B cell (primary cell): Measurements from ENCODE around the gene PLPP7. TPM values are rescaled to one million over a fixed set of nuclear protein-coding genes. Genes with fewer than 3 reads are reported as not detected.

Experiments used
- ATAC-seq: fragments of 200-7000 bp; cut with Tn5 transposase; one replicate; pipeline ENCODE4 v1.10.0; 2021; ENCODE audit warnings: low read depth, mild to moderate bottlenecking, moderate number of reproducible peaks, moderate library complexity
- CTCF ChIA-PET: fragments of 350-600 bp; sonication (Branson Sonifier 250); formaldehyde crosslinking; loops from one replicate; lab custom pipeline; 2021; ENCODE audit warnings: antibody characterized with exemption, inconsistent platforms; lab: Charles Lee
- POLR2A ChIA-PET: fragments of 350-600 bp; sonication (Branson Sonifier 250); formaldehyde crosslinking; loops from one replicate; lab custom pipeline; 2021; ENCODE audit warnings: antibody characterized with exemption; lab: Charles Lee
- DNase-seq: peaks from one replicate; pipeline ENCODE4 v3.0.0; 2013
- H2AFZ ChIP-seq: 2 replicates; pipeline ENCODE4 v1.6.1; 2012; ENCODE audit warnings: mild to moderate bottlenecking, low read depth, low read length; ENCODE audit not compliant: insufficient read depth, poor library complexity, severe bottlenecking
- H3K27ac ChIP-seq, 2 donors: 1 replicate in 1 of 2; 2 replicates in 1 of 2; pipeline ENCODE4 v1.5.1; 2012 to 2013; ENCODE audit warnings: low read length in 2 of 2, mild to moderate bottlenecking in 2 of 2, moderate library complexity in 1 of 2
- H3K27me3 ChIP-seq, 4 experiments: fragments of 200-600 bp in 1 of 4; sonication (generic) in 1 of 4; replicated peaks in 1 of 4; 1 replicate in 2 of 4; 2 replicates in 2 of 4; pipeline versions ENCODE4 v1.6.1 to v1.7.0; 2013 to 2016; ENCODE audit warnings: low read length in 3 of 4, mild to moderate bottlenecking in 2 of 4, mixed read lengths in 1 of 4, moderate library complexity in 1 of 4; ENCODE audit not compliant: insufficient read depth in 4 of 4, control insufficient read depth in 3 of 4; ENCODE audit errors: control extremely low read depth in 1 of 4
- H3K36me3 ChIP-seq, 2 experiments: replicated peaks in 1 of 2; 1 replicate in 1 of 2; 2 replicates in 1 of 2; pipeline versions ENCODE4 v1.6.1 to v1.7.1; 2013; ENCODE audit warnings: low read length in 1 of 2; ENCODE audit not compliant: insufficient read depth in 2 of 2, control insufficient read depth in 1 of 2; ENCODE audit errors: control extremely low read depth in 1 of 2, extremely low read depth in 1 of 2
- H3K4me1 ChIP-seq, 2 donors: fragments of 200-600 bp in 1 of 2; sonication (generic) in 1 of 2; 1 replicate in 1 of 2; 2 replicates in 1 of 2; pipeline versions ENCODE4 v1.5.1 to v1.6.1; 2013 to 2017; ENCODE audit warnings: low read length in 2 of 2; ENCODE audit not compliant: control insufficient read depth in 2 of 2, insufficient read depth in 2 of 2
- H3K4me2 ChIP-seq: replicated peaks from 2 replicates; pipeline ENCODE3; 2012; ENCODE audit warnings: mild to moderate bottlenecking, low read depth, low read length; ENCODE audit not compliant: poor library complexity, severe bottlenecking
- H3K4me3 ChIP-seq, 5 experiments: fragments of 200-600 bp in 1 of 5; sonication (generic) in 1 of 5; 1 replicate in 3 of 5; 2 replicates in 2 of 5; pipeline versions ENCODE4 v1.5.1 to v1.7.0; 2011 to 2016; ENCODE audit warnings: low read length in 4 of 5, mild to moderate bottlenecking in 4 of 5, low read depth in 2 of 5, control low read depth in 1 of 5, moderate library complexity in 1 of 5; ENCODE audit not compliant: insufficient read depth in 1 of 5; ENCODE audit errors: control extremely low read depth in 1 of 5, extremely low read depth in 1 of 5
- H3K79me2 ChIP-seq: fragments of 200-600 bp; sonication (generic); one replicate; pipeline ENCODE4 v1.6.0; 2016; ENCODE audit warnings: low read length; ENCODE audit not compliant: control insufficient read depth, insufficient read depth
- H3K9ac ChIP-seq: fragments of 200-600 bp; sonication (generic); 2 replicates; pipeline ENCODE4 v1.6.1; 2017; ENCODE audit warnings: mild to moderate bottlenecking, low read length, moderate library complexity
- H3K9me3 ChIP-seq, 3 donors: one replicate each; pipeline versions ENCODE4 v1.6.1 to v1.7.1; 2013; ENCODE audit warnings: low read length in 2 of 3; ENCODE audit not compliant: control insufficient read depth in 2 of 3, insufficient read depth in 1 of 3; ENCODE audit errors: control extremely low read depth in 1 of 3
- H4K20me1 ChIP-seq: 2 replicates; pipeline ENCODE4 v1.6.0; 2012; ENCODE audit warnings: mild to moderate bottlenecking, low read length; ENCODE audit not compliant: insufficient read depth, control insufficient read depth, poor library complexity, severe bottlenecking
- H3K27ac Mint-ChIP-seq: one replicate; pipeline ENCODE4 v1.8.0; 2021; ENCODE audit warnings: mixed read lengths
- H3K27me3 Mint-ChIP-seq: one replicate; pipeline ENCODE4 v1.8.0; 2021; ENCODE audit warnings: mixed read lengths
- H3K4me1 Mint-ChIP-seq: one replicate; pipeline ENCODE4 v1.8.0; 2021; ENCODE audit warnings: mixed read lengths
- H3K4me3 Mint-ChIP-seq: one replicate; pipeline ENCODE4 v1.8.0; 2021; ENCODE audit warnings: mixed read lengths
- H3K9me3 Mint-ChIP-seq: one replicate; pipeline ENCODE4 v1.8.0; 2022; ENCODE audit warnings: mixed read lengths; ENCODE audit not compliant: insufficient read depth
- EZH2 ChIP-seq: IDR thresholded peaks from 2 replicates; pipeline ENCODE4 v1.6.1; 2012; ENCODE audit warnings: borderline replicate concordance, low read depth, mild to moderate bottlenecking, moderate library complexity, low read length; ENCODE audit not compliant: insufficient read depth, poor library complexity, severe bottlenecking
- WGBS: methylation state at CpG from one replicate; pipeline ENCODE4 v1.1.5; 2013; ENCODE audit warnings: missing lambda C conversion rate; ENCODE audit not compliant: insufficient coverage; 5-methylcytosine and 5-hydroxymethylcytosine counted together
- intact Hi-C: fragments of 100-400 bp; cut with micrococcal nuclease; formaldehyde crosslinking; loops from one replicate; pipeline ENCODE4 v1.10.0; 2022
- polyA plus RNA-seq: library from polyadenylated mRNA; depleted of rRNA; stranded (reverse); fragments of >200 nt; gene quantifications from 2 replicates; pipeline ENCODE4 v1.2.3, GENCODE V29; 2012
- total RNA-seq, 2 donors: library from RNA; stranded (reverse); fragments of 120-200 nt in 1 of 2; gene quantifications; 1 replicate in 1 of 2; 2 replicates in 1 of 2; pipeline versions ENCODE4 v1.2.3 to v1.2.4, GENCODE V29; 2013 to 2022
- TF ChIP-seq, protein P1 (sequence below): fragments of 200-600 bp; IDR thresholded peaks from one replicate; pipeline ENCODE4 v1.8.0; 2022; ENCODE audit warnings: antibody characterized with exemption, mild to moderate bottlenecking

The PLPP7 gene
- total and polyA plus RNA-seq, 2 donors (not counting 1 experiment from before 2014, with no cell fraction given): 0.57 to 2.0 TPM

DNA sequence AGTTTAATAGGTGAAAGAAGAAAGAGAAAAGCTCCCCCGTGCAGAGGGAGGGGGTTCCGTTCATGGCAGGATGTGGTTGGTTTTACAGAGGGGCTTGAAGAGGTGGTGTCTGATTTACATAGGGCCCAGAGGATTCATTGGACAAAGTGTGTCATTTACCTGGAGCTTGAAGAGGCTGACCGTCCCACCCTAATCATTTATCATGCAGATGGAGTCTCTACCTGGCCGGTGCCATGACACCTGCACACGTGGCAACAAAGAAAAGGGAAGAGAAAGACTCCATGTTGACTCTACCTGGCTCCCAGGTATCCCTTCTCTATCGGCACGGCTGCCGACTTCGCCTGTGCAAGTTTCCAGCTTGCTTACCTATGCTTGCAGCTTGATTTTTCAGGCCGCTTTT, 69.0 kb downstream of the PLPP7 start:
- TF ChIP-seq, protein P1, sequence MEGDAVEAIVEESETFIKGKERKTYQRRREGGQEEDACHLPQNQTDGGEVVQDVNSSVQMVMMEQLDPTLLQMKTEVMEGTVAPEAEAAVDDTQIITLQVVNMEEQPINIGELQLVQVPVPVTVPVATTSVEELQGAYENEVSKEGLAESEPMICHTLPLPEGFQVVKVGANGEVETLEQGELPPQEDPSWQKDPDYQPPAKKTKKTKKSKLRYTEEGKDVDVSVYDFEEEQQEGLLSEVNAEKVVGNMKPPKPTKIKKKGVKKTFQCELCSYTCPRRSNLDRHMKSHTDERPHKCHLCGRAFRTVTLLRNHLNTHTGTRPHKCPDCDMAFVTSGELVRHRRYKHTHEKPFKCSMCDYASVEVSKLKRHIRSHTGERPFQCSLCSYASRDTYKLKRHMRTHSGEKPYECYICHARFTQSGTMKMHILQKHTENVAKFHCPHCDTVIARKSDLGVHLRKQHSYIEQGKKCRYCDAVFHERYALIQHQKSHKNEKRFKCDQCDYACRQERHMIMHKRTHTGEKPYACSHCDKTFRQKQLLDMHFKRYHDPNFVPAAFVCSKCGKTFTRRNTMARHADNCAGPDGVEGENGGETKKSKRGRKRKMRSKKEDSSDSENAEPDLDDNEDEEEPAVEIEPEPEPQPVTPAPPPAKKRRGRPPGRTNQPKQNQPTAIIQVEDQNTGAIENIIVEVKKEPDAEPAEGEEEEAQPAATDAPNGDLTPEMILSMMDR: no peak
- no peak for TF ChIP-seq EZH2
- no peaks in the 10 kb centered on the region for H3K9me3 Mint-ChIP-seq
- H3K27ac Mint-ChIP-seq: no peak overlapping the region
- no peak overlapping the region for H3K9ac ChIP-seq
- H2AFZ ChIP-seq: no peak overlapping the region
- no peak overlapping the region for H3K27ac ChIP-seq
- intact Hi-C loops: no loop called here
- H3K36me3 ChIP-seq: no peaks in the 10 kb centered on the region
- ATAC-seq: no peak
- no peak overlapping the region for H3K4me3 Mint-ChIP-seq
- no peaks in the 10 kb centered on the region for H4K20me1 ChIP-seq
- no peaks in the 10 kb centered on the region for H3K27me3 ChIP-seq
- no peaks in the 10 kb centered on the region for H3K27me3 Mint-ChIP-seq
- no peak for DNase-seq
- WGBS: 74% methylated on average over 3 of the region's 10 CpGs
- no peaks in the 10 kb centered on the region for H3K9me3 ChIP-seq
- H3K4me1 Mint-ChIP-seq: peaks cover 11% of the 10 kb centered on the region
- no peaks in the 10 kb centered on the region for H3K79me2 ChIP-seq
- no peak overlapping the region for H3K4me2 ChIP-seq
- POLR2A ChIA-PET: interaction anchor here (0.7 kb wide), 1 partner anchor 963 kb away, joined by 5 read pairs; no protein-coding TSS in a partner anchor
- CTCF ChIA-PET: no interaction called here
- peaks cover 0 to 6% of the 10 kb centered on the region in 2 donors for H3K4me1 ChIP-seq
- H3K4me3 ChIP-seq: no peak overlapping the region

Other genes starting within 250 kb of the PLPP7 start
- not detected in 2 replicates for gene AIF1L, start 193.2 kb upstream of the PLPP7 start, total RNA-seq
- not detected in 2 replicates for gene AIF1L, start 193.2 kb upstream of the PLPP7 start, polyA plus RNA-seq
- gene NUP214, start 164.1 kb upstream of the PLPP7 start, total RNA-seq: 94.6 and 103 TPM in 2 replicates
- gene NUP214, start 164.1 kb upstream of the PLPP7 start, polyA plus RNA-seq: 19.0 and 25.4 TPM in 2 replicates
- gene FAM78A, start 13.2 kb upstream of the PLPP7 start, total RNA-seq: 41.8 and 42.9 TPM in 2 replicates
- gene FAM78A, start 13.2 kb upstream of the PLPP7 start, polyA plus RNA-seq: 49.0 and 58.3 TPM in 2 replicates
- gene PRRC2B, start 104.4 kb downstream of the PLPP7 start, total RNA-seq: 256 and 268 TPM in 2 replicates
- gene PRRC2B, start 104.4 kb downstream of the PLPP7 start, polyA plus RNA-seq: 63.9 and 64.5 TPM in 2 replicates
- gene POMT1, start 213.2 kb downstream of the PLPP7 start, total RNA-seq: 41.9 and 46.7 TPM in 2 replicates
- 42.0 and 49.0 TPM in 2 replicates for gene POMT1, start 213.2 kb downstream of the PLPP7 start, polyA plus RNA-seq
- gene UCK1, start 241.5 kb downstream of the PLPP7 start, total RNA-seq: 31.8 and 39.3 TPM in 2 replicates
- 24.6 and 25.3 TPM in 2 replicates for gene UCK1, start 241.5 kb downstream of the PLPP7 start, polyA plus RNA-seq